ENCODE results near the gene ATF7IP. TPM values are rescaled to one million over a fixed set of nuclear protein-coding genes. Genes with fewer than 3 reads are reported as not detected.

ATF7IP gene
- total and polyA plus RNA-seq, 2 donors (not counting 1 experiment from before 2014, with no cell fraction given): 28.1 to 208 TPM

GRCh38 chr12:14454098-14454907 is 88.8 kb downstream of the ATF7IP start:
- Histone ChIP-seq H3K36me3 (replicated peaks in 1 of 2; ENCODE audit: control extremely low read depth in 1 of 2, control insufficient read depth in 1 of 2, extremely low read depth in 1 of 2, insufficient read depth in 2 of 2, low read length in 1 of 2) (peaks cover 27 to 73% of the 10 kb centered on the region in 2 experiments), H2AFZ (ENCODE audit: insufficient read depth, low read depth, low read length, poor library complexity, severe bottlenecking) (no peak overlapping the region)
- CTCF ChIA-PET: interaction anchor here (0.8 to 5.8 kb wide), 8 partner anchors 9 to 269 kb away, joined by 3 to 89 read pairs (median 6); partner anchors contain the start of gene ATF7IP

More at GRCh38 chr12:14454098-14454907, 88.8 kb downstream of the ATF7IP start:
- POLR2A ChIA-PET: no interaction called here
- 75% methylated on average over 1 of the region's 2 CpGs for WGBS (ENCODE audit: insufficient coverage)
- Histone ChIP-seq H3K9ac (ENCODE audit: low read length) (no peak overlapping the region), H3K4me2 (replicated peaks; ENCODE audit: low read depth, low read length, poor library complexity, severe bottlenecking) (no peak overlapping the region), H3K4me3 (ENCODE audit: control extremely low read depth in 1 of 5, extremely low read depth in 1 of 5, insufficient read depth in 1 of 5, low read depth in 2 of 5, low read length in 4 of 5) (no peak overlapping the region), H3K9me3 (ENCODE audit: control extremely low read depth in 1 of 3, control insufficient read depth in 2 of 3, insufficient read depth in 1 of 3, low read length in 2 of 3) (no peaks in the 10 kb centered on the region), H4K20me1 (ENCODE audit: control insufficient read depth, insufficient read depth, low read length, poor library complexity, severe bottlenecking) (peaks cover 12% of the 10 kb centered on the region), H3K79me2 (ENCODE audit: control insufficient read depth, insufficient read depth, low read length) (peaks cover 74% of the 10 kb centered on the region), H3K27me3 (replicated peaks in 1 of 4; ENCODE audit: control extremely low read depth in 1 of 4, control insufficient read depth in 3 of 4, insufficient read depth in 4 of 4, low read length in 3 of 4) (no peaks in the 10 kb centered on the region), H3K27ac (ENCODE audit: low read length in 2 of 2) (peak overlapping the region in 1 of 2 donors; percentile 7), H3K4me1 (ENCODE audit: control insufficient read depth in 2 of 2, insufficient read depth in 2 of 2, low read length in 2 of 2) (peaks cover 0 to 8% of the 10 kb centered on the region in 2 donors)
- DNase-seq: peak; percentile 57
- peak; percentile 87 for ATAC-seq (ENCODE audit: low read depth)
- H3K9me3 Mint-ChIP-seq (ENCODE audit: insufficient read depth): no peaks in the 10 kb centered on the region
- no peak overlapping the region for H3K4me3 Mint-ChIP-seq
- peaks cover 40% of the 10 kb centered on the region for H3K4me1 Mint-ChIP-seq
- H3K27ac Mint-ChIP-seq: peak overlapping the region; percentile 72
- intact Hi-C loops (cut with micrococcal nuclease): loop anchor here (1.0 kb wide), 1 partner anchor 216 kb away; no protein-coding TSS in a partner anchor
- no peaks in the 10 kb centered on the region for H3K27me3 Mint-ChIP-seq
- TF ChIP-seq CTCF (IDR thresholded peaks at IDR 0.05): peak; percentile 52
- no peak for TF ChIP-seq EZH2 (IDR thresholded peaks at IDR 0.05; ENCODE audit: borderline replicate concordance, insufficient read depth, low read depth, low read length, poor library complexity, severe bottlenecking)
